SK-N-SH (cell line): ENCODE data around the gene APOE. TPM values are rescaled to one million over a fixed set of nuclear protein-coding genes. Genes with fewer than 3 reads are reported as not detected.

ENCODE experiments used
- CTCF ChIA-PET: fragments of 300-600, 350-600 bp; formaldehyde crosslinking; extraction: SDS; loops from one replicate; lab custom pipeline; 2021; lab: Yijun Ruan, JAX
- POLR2A ChIA-PET: fragments of 350-600 bp; sonication (Branson Sonifier 250); formaldehyde crosslinking; extraction: SDS; loops from one replicate; lab custom pipeline; 2020; ENCODE audit warnings: antibody characterized with exemption, inconsistent platforms; lab: Yijun Ruan, JAX
- DNase-seq: peaks from one replicate; pipeline ENCODE4 v3.0.0; 2012
- H2AFZ ChIP-seq: fragments of 200-600 bp; sonication (generic); 2 replicates; pipeline ENCODE4 v1.8.1; 2016; ENCODE audit warnings: antibody characterized with exemption, mild to moderate bottlenecking, low read depth
- H3F3A ChIP-seq: fragments of 200-600 bp; sonication (generic); replicated peaks from 2 replicates; pipeline ENCODE3; 2016; ENCODE audit warnings: antibody characterized with exemption, mild to moderate bottlenecking; ENCODE audit not compliant: insufficient read depth
- H3K27ac ChIP-seq, 2 experiments: fragments of 200-500 bp in 1 of 2; fragments of 200-600 bp in 1 of 2; sonication (Bioruptor generic) in 1 of 2; sonication (generic), shearing (Covaris generic) in 1 of 2; 2 replicates each; pipeline versions ENCODE4 v1.5.1 to v1.6.1; 2014 to 2016; ENCODE audit warnings: low read depth in 2 of 2, inconsistent platforms in 1 of 2, low read length in 1 of 2, mild to moderate bottlenecking in 1 of 2, mixed read lengths in 1 of 2
- H3K27me3 ChIP-seq: fragments of 200-600 bp; sonication (generic), shearing (Covaris generic); 2 replicates; pipeline ENCODE4 v1.6.1; 2016; ENCODE audit warnings: mixed run types; ENCODE audit not compliant: insufficient read depth
- H3K36me3 ChIP-seq, 2 experiments: fragments of 200-500 bp in 1 of 2; fragments of 200-600 bp in 1 of 2; sonication (Bioruptor generic) in 1 of 2; sonication (generic) in 1 of 2; replicated peaks in 1 of 2; 2 replicates each; pipeline versions ENCODE3 to v1.5.1; 2014 to 2016; ENCODE audit warnings: low read length in 1 of 2, mild to moderate bottlenecking in 1 of 2; ENCODE audit not compliant: insufficient read depth in 2 of 2, control insufficient read depth in 1 of 2
- H3K4me1 ChIP-seq, 2 experiments: fragments of 200-500 bp in 1 of 2; fragments of 200-600 bp in 1 of 2; sonication (Bioruptor generic) in 1 of 2; sonication (generic), shearing (Covaris generic) in 1 of 2; 2 replicates each; pipeline versions ENCODE4 v1.5.1 to v1.6.1; 2014 to 2016; ENCODE audit warnings: low read depth in 1 of 2, low read length in 1 of 2, mixed run types in 1 of 2; ENCODE audit not compliant: insufficient read depth in 2 of 2, control insufficient read depth in 1 of 2
- H3K4me2 ChIP-seq: fragments of 200-600 bp; sonication (generic), shearing (Covaris generic); 2 replicates; pipeline ENCODE4 v1.6.1; 2017; ENCODE audit warnings: mixed run types
- H3K4me3 ChIP-seq, 2 experiments: fragments of 200-500 bp in 1 of 2; fragments of 200-600 bp in 1 of 2; sonication (Bioruptor generic) in 1 of 2; sonication (generic), shearing (Covaris generic) in 1 of 2; 2 replicates each; pipeline versions ENCODE4 v1.5.1 to v1.8.1; 2014 to 2016; ENCODE audit warnings: low read depth in 2 of 2, inconsistent platforms in 1 of 2, low read length in 1 of 2, mild to moderate bottlenecking in 1 of 2, mixed read lengths in 1 of 2, moderate library complexity in 1 of 2
- H3K79me2 ChIP-seq: fragments of 200-600 bp; sonication (generic); 2 replicates; pipeline ENCODE4 v1.8.1; 2017; ENCODE audit warnings: mild to moderate bottlenecking; ENCODE audit not compliant: insufficient read depth
- H3K9ac ChIP-seq: fragments of 200-600 bp; sonication (generic); 2 replicates; pipeline ENCODE4 v1.6.1; 2017; ENCODE audit warnings: mixed run types
- H3K9me2 ChIP-seq: fragments of 200-600 bp; sonication (generic); 2 replicates; pipeline ENCODE4 v1.6.1; 2017; ENCODE audit warnings: mixed run types
- H3K9me3 ChIP-seq: fragments of 200-600 bp; sonication (generic); 2 replicates; pipeline ENCODE4 v1.6.1; 2017; ENCODE audit warnings: mixed run types, mild to moderate bottlenecking, moderate library complexity
- H4K20me1 ChIP-seq: fragments of 200-600 bp; sonication (generic); 2 replicates; pipeline ENCODE4 v1.6.1; 2017; ENCODE audit warnings: mild to moderate bottlenecking, mixed run types; ENCODE audit not compliant: insufficient read depth
- FOSL2 ChIP-seq: IDR thresholded peaks from 2 replicates; pipeline ENCODE4 v1.4.0; 2012; ENCODE audit warnings: low read depth, mild to moderate bottlenecking, moderate library complexity, borderline replicate concordance
- FOXJ3 ChIP-seq: sonication (generic); formaldehyde crosslinking; IDR thresholded peaks from 2 replicates; pipeline ENCODE4 v1.5.1; 2020; ENCODE audit warnings: mild to moderate bottlenecking, missing genetic modification reagents
- FOXM1 ChIP-seq: IDR thresholded peaks from 2 replicates; pipeline ENCODE4 v1.4.0; 2012; ENCODE audit warnings: low read depth, mild to moderate bottlenecking
- JUND ChIP-seq: IDR thresholded peaks from 2 replicates; pipeline ENCODE4 v1.4.0; 2012
- RXRA ChIP-seq: IDR thresholded peaks from 2 replicates; pipeline ENCODE4 v1.4.0; 2012; ENCODE audit warnings: low read depth, mild to moderate bottlenecking, borderline replicate concordance
- TAF1 ChIP-seq: IDR thresholded peaks from 2 replicates; pipeline ENCODE4 v1.6.1; 2012; ENCODE audit warnings: low read depth, mild to moderate bottlenecking, low read length, moderate library complexity, borderline replicate concordance
- TCF12 ChIP-seq: IDR thresholded peaks from 2 replicates; pipeline ENCODE4 v1.4.0; 2012
- YY1 ChIP-seq: IDR thresholded peaks from 2 replicates; pipeline ENCODE4 v1.4.0; 2012; ENCODE audit warnings: low read depth, mild to moderate bottlenecking
- WGBS: methylation state at CpG from one replicate; pipeline ENCODE4 v1.1.6; 2017; ENCODE audit warnings: low lambda C conversion rate; 5-methylcytosine and 5-hydroxymethylcytosine counted together
- polyA plus RNA-seq, 3 experiments: library from polyadenylated mRNA; depleted of rRNA; stranded (reverse); fragments of >200 nt; gene quantifications; 2 replicates each; pipeline ENCODE4 v1.2.3, GENCODE V29; 2012
- TF ChIP-seq, protein P1 (sequence below): IDR thresholded peaks from 2 replicates; pipeline ENCODE4 v1.4.0; 2012; ENCODE audit warnings: low read depth
- TF ChIP-seq, protein P2 (sequence below): IDR thresholded peaks from 2 replicates; pipeline ENCODE4; 2012

APOE gene
- polyA plus RNA-seq, 1 of the 3 experiments (the other 2 are of a cell fraction): 56.0 TPM

DNA sequence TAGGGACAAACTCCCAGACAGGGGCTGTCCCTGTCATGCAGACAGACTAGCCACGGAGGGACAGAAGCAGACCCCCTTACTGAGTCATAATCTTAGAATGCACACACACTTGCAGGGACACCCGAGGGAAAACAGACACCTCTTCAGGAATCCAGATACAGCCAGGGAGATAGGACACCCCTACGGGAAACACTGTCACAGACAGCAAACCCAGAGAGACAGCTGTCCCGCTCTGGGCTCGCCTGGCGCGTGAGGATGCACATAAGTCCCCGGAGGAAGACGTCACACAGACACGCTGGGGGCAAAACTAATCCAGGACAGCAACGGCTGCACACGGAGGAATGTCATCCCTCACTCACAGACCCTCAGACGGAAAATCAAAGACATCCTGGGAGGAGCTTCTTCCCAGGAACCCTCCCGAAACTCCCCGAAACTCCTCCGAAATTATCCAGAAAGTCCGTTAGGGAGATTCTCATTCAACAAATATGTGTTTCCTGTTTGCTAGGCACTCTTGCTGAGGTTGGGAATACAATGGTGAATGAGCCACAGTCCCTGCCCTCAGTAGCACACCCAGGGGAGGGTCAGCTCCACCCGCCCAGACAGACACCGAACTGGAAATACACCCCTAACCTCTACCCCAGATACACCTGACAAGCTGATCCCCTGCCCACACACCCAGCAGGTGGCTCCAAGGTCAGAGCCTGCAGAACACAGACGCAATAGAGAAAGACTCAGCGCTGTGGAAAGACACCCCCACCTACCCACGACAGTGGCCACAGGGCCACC is 29.7 kb upstream of the APOE start:
- DNase-seq: no peak
- CTCF ChIA-PET: interaction anchor here (1.2 kb wide), 1 partner anchor 67 kb away, joined by 3 read pairs; no protein-coding TSS in a partner anchor

DNA sequence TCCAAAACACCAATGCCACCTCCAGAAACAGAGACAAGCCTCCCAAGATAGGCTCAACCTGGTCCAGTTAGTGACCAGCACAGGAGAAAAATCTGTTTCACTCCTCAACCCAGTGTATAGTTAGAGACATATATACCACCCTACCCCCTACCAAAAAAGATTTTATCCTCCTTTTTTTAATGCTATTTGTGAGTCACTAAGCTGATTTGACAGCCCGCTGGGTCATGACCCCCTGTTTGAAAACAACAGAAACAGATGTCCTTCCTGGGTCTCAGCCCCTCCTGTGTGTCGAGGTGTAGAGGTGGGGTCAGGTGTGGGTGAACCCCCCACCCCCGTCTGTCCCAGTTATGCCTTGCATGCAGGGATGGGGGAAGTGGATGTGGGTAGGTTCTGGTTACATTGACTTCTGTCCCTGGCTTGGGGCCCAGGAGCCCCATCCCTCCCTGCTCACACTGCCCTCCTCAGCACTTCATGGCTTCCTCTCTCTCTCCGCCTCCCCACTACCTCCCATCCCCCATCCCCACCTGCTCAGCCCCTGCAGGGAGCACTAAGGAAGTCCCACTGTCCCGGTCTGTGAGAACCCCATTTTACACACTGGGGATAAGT is 28.6 kb upstream of the APOE start:
- DNase-seq: no peak
- Histone ChIP-seq H3F3A (peaks cover 15% of the 10 kb centered on the region), H3K36me3 (peaks cover 24 to 34% of the 10 kb centered on the region in 2 experiments), H2AFZ (no peak overlapping the region), H3K4me3 (no peak overlapping the region), H3K27me3 (no peaks in the 10 kb centered on the region), H3K9ac (no peak overlapping the region; the same call in 1 of the 2 replicates)
- 52% methylated on average over 5 of the region's 5 CpGs for WGBS
- TF ChIP-seq FOSL2 (0 out of 2 replicates have a peak, but pooled peaks have one; percentile 2), RXRA (peak; percentile 51; the same call in 1 of the 2 replicates)
- TF ChIP-seq, protein P1, sequence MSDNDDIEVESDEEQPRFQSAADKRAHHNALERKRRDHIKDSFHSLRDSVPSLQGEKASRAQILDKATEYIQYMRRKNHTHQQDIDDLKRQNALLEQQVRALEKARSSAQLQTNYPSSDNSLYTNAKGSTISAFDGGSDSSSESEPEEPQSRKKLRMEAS: no peak
- TF ChIP-seq, all 33 proteins: peak for 2
- ChIA-PET CTCF (no interaction called here), POLR2A (no interaction called here)
- peaks cover 5% of the 10 kb centered on the region; the same call in 1 of the 2 replicates for H3K79me2 ChIP-seq
- H3K27ac ChIP-seq: peak overlapping the region in 1 of 2 experiments; percentile 66; a peak in 2 of 4 replicates
- H3K9me3 ChIP-seq: no peaks in the 10 kb centered on the region
- H4K20me1 ChIP-seq: no peaks in the 10 kb centered on the region
- H3K4me2 ChIP-seq: peak overlapping the region; percentile 51; the same call in 1 of the 2 replicates
- H3K9me2 ChIP-seq: no peaks in the 10 kb centered on the region
- peaks cover 0 to 13% of the 10 kb centered on the region in 2 experiments; a peak in 3 of 4 replicates for H3K4me1 ChIP-seq

More for the DNA sequence above, 29.7 kb upstream of the APOE start:
- TF ChIP-seq YY1: no peak
- TF ChIP-seq TAF1: no peak
- TF ChIP-seq, protein P2, sequence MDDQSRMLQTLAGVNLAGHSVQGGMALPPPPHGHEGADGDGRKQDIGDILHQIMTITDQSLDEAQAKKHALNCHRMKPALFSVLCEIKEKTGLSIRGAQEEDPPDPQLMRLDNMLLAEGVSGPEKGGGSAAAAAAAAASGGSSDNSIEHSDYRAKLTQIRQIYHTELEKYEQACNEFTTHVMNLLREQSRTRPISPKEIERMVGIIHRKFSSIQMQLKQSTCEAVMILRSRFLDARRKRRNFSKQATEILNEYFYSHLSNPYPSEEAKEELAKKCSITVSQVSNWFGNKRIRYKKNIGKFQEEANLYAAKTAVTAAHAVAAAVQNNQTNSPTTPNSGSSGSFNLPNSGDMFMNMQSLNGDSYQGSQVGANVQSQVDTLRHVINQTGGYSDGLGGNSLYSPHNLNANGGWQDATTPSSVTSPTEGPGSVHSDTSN: 0 out of 2 replicates have a peak, but pooled peaks have one; percentile 35
- TF ChIP-seq FOXJ3 (CRISPR knock-in tag): no peak
- no peak for TF ChIP-seq FOXM1
- peak; percentile 19; the same call in 1 of the 2 replicates for TF ChIP-seq JUND
- peak; percentile 39 for TF ChIP-seq TCF12
- H3K27ac ChIP-seq: peak overlapping the region; percentile 29 to 66; a peak in 3 of 4 replicates
- 0 out of 4 replicates have a peak overlapping the region, but pooled peaks of 1 of the 2 experiments have one; percentile 4 for H3K4me3 ChIP-seq
- H3K36me3 ChIP-seq: peaks cover 33 to 38% of the 10 kb centered on the region in 2 experiments
- 48% methylated on average over 21 of the region's 22 CpGs for WGBS
- peaks cover 0 to 13% of the 10 kb centered on the region in 2 experiments; a peak in 3 of 4 replicates for H3K4me1 ChIP-seq
- H4K20me1 ChIP-seq: no peaks in the 10 kb centered on the region
- H2AFZ ChIP-seq: no peak overlapping the region
- peaks cover 17% of the 10 kb centered on the region; the same call in 1 of the 2 replicates for H3K79me2 ChIP-seq
- H3F3A ChIP-seq: peaks cover 15% of the 10 kb centered on the region
- H3K27me3 ChIP-seq: no peaks in the 10 kb centered on the region
- peak overlapping the region; percentile 20; the same call in 1 of the 2 replicates for H3K9ac ChIP-seq
- no peaks in the 10 kb centered on the region for H3K9me3 ChIP-seq
- no peaks in the 10 kb centered on the region for H3K9me2 ChIP-seq
- POLR2A ChIA-PET: no interaction called here
- peak overlapping the region; percentile 51 for H3K4me2 ChIP-seq
